GM20431 (cell line): ENCODE measurements around the gene GNGT2.
"Not testable (repeated sequence)": the region's sequence is repeated elsewhere in the genome, so short reads cannot be mapped to it uniquely, and the experiment has no call there.

Experiments used
- in situ Hi-C: fragments of 300-500 bp; cut with MseI, MboI; formaldehyde crosslinking; loops from one replicate; pipeline ENCODE4 v1.15.0; 2020; ENCODE audit warnings: low sequenced_read_pairs; ENCODE audit not compliant: unreplicated experiment

GNGT2 gene

DNA sequence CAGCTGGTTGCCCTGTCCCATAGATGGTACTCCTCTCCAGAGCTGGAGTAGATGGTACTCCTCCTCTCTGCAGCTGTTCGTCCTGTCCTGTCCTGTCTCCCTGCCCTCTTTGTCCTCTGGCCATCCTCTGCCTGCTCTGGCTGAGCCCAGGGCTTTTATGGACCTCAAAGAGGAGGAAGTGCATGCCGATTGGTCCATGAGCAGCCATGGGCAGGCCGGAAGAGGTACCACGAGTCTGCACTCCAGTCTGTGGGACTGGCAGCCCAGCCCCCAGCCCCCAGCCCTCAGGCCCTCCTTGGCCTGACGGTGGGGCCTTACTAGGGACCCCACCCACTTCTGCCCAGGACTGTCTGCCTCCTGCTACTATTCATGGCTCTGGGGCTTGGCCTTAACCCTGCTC is 27.0 kb downstream of the GNGT2 start:
- in situ Hi-C loops, result no loop called here

DNA sequence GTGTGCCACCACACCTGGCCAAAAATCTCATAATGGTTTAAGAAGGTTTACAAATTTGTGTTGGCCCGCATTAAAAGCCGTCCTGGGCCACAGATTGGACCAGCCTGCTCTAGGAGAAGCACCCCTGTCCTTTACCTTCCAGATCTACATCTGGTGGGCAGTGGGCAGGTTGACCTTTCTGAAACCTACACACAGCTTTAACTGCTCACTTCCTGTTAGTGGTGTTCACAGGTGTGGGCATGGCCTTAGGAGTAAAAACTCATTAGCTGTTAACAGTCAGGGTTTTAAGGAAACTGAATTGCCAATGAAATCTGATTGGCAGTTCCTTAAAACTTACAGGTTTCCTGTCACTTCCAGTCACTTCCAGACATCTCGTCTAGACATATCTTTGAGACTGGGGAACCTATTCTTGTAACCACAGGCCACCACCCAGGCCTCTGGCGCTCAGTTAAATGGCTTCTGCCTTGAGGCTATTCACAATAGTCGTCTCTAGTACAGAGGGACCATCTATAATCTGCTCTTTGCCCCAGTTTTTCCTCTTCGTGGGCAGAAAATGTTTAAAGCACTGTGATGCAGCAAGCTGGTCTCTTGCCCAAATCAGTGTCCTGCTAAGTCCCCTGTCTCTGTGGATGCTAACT is 29.3 kb downstream of the GNGT2 start:
- in situ Hi-C loops, result no loop called here

DNA sequence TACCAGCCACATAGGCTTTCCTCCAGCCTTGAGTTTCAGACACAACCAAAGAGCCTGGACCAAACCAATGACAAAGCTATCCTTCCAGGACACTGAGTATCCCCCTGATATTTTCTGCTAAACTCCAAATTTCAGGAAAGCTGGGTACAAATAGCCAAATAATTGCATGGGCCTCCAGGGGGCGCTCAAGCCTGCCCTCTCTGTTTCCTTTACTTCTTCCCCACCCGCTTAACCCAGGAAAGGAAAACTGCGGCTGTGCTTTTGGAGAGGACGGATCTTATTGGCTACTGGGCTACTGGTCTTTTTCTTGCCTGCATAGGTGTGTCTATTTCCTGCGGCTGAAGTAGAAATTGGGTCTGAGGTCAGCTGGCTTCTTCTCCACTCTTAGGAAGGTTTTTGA is 30.1 kb downstream of the GNGT2 start:
- in situ Hi-C loops, result no loop called here

DNA sequence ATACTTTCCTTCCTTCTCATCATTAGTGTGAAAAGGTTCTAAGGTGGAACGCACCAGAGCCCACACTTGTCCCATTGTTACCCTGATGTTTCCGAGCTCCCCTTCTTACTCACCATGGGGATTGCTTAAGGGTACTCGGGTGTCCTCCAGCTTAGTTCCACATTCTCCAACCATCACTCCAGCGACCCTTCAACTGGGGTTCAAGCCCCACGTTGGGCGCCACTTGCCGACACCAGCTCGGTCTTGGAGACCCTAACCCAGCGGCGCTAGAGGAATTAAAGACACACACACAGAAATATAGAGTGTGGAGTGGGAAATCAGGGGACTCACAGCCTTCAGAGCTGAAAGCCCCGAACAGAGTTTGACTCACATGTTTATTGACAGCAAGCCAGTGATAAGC is 34.4 kb downstream of the GNGT2 start:
- in situ Hi-C loops, result loop anchor here (5.0 kb wide), 1 partner anchor 51 kb away; no protein-coding TSS in a partner anchor

DNA sequence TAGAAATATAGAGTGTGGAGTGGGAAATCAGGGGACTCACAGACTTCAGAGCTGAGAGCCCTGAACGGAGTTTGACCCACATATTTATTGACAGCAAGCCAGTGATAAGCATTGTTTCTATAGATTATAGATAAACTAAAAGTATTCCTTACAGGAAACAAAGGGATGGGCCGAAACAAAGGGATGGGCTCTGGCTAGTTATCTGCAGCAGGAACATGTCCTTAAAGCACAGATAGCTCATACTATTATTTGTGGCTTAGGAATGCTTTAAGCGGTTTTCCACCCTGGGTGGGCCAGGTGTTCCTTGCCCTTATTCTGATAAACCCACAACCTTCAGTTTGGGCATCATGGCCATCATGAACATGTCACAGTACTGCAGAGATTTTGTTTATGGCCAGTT is 39.7 kb downstream of the GNGT2 start:
- in situ Hi-C loops, result not testable (repeated sequence)

DNA sequence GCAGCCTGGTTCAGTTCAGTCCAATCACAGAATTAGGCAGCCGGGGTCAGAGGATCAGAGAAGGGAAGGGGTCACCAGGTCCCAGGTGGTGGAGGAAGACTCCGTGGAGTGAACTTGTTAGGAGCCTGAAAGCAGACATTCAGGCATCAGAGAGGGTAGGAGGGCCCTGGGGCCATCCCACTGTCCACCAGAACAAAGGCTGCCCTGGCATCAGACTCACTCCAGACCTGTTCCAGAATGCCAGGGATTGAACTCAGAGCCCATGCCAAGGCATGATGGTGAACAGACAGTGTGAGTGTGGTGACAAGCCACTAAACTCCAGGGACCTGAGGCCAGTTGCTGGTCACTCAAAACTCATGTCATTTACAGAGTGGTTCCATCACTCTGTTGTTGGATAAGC is 40.2 kb downstream of the GNGT2 start:
- in situ Hi-C loops, result no loop called here

DNA sequence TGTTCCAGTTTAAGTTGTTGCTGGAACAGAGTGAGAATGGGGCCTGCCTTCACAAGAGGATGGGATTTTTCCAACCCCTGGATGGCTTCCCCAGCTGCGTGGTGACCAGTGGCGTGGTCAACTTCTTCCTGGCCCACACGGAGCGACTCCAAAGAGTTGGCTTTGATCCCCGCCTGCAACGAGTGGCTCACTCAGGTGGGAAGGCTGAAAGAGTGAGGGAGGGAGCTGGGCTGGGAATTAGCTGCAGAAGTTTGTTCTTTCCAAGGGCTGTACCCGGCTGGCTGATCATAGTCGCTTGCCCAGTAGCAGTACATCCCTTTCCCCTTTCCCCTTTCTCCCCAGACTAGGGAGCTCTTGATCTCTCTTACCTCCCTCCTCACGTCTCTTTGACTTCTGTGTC is 41.7 kb downstream of the GNGT2 start:
- in situ Hi-C loops, result no loop called here

DNA sequence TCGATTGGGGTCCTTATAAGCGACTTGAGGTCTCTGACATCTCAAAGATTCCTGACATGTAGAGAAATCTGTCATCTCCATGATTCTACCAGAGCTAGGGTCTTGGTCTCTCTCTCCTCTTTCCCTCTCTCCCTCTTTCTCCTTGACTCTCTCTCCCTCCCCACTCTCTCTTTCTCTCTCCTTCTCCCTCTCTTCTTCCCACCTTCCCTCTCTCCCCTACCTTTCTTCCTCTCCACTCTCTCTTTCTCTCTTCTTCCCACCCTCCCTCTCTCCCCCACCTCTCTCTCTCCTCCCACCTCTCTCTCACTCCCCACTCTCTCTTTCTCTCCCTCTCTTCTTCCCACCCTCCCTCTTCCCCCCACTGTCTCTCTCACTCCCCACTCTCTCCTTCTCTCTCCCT is 45.2 kb downstream of the GNGT2 start:
- in situ Hi-C loops, result no loop called here

DNA sequence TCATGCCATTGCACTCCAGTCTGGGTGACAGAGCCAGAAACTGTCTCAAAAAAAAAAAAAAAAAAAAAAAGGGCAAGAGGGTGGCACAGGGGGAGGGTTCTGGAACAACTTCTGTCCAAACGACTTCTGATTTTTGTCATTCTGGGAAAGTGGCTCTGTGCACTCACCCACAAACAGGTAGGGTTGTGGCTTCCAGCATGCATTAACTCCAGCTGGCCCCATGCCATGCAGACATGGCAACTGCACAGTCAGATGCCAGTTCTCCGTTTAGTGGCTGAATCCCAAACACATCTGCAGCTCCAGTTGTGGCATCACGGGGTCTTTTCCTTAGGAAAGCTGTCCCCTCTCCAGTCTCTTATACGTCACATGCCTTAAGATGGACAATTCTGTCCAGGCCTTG is 47.5 kb downstream of the GNGT2 start:
- in situ Hi-C loops, result no loop called here

DNA sequence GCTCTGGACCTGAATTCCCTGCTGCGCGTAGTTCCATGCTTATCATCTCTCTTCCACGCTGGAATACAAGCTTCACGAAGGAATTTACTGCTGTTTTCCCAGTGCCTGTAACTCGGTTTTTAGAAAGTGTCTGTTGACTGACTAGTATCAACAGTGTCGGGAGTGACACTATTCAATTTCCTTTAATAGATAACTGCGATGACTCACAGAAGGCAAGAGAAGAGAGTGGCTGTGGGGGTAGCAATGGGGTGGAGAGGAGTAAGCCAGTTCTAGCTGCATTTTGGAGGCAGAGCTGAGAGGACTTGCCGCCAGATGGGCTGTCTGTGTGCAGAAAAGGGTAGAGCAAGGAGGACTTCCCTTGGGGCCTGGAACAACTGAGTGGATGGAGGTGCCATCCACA is 52.6 kb downstream of the GNGT2 start:
- in situ Hi-C loops, result no loop called here

DNA sequence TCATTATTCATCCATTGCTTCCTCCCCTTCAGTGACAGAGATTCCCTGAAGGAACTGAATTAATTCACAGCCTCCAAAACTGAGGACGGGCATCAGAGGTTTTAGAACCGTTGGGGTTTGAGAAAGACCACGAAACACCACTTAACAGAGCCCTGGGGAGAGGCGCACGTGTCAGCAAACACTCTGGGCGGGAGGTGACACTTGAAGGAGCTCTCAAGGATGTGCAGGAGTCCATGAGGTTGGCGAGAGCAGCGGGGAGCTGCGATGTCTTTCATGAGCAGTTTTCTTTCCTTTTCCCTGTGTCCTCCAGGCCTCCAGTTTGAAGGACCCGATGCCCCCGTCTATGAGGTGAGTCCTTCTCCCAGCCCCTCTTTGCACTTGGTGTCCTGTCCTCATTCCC is 54.1 kb downstream of the GNGT2 start:
- in situ Hi-C loops, result no loop called here
